Nephron progenitor cell (in vitro differentiated cells): ENCODE measurements around the gene VCP.
"Not testable (repeated sequence)": the region's sequence is repeated elsewhere in the genome, so short reads cannot be mapped to it uniquely, and the experiment has no call there.

Source experiments
- DNase-seq: peaks from one replicate; pipeline ENCODE4 v3.0.0; 2021
- H3K27ac Mint-ChIP-seq: 2 replicates; pipeline ENCODE4 v1.8.0; 2021; ENCODE audit warnings: mild to moderate bottlenecking, moderate library complexity, mixed read lengths
- H3K27me3 Mint-ChIP-seq: 2 replicates; pipeline ENCODE4 v1.8.0; 2021; ENCODE audit warnings: mild to moderate bottlenecking, low read depth, mixed read lengths; ENCODE audit not compliant: poor library complexity
- H3K36me3 Mint-ChIP-seq: 2 replicates; pipeline ENCODE4 v1.8.0; 2021; ENCODE audit warnings: low read depth, mixed read lengths
- H3K4me1 Mint-ChIP-seq: 2 replicates; pipeline ENCODE4 v1.8.0; 2021; ENCODE audit warnings: mixed read lengths
- H3K4me3 Mint-ChIP-seq: 2 replicates; pipeline ENCODE4 v1.8.0; 2021; ENCODE audit warnings: mild to moderate bottlenecking, moderate library complexity, mixed read lengths
- H3K9me3 Mint-ChIP-seq: 2 replicates; pipeline ENCODE4 v1.8.0; 2021; ENCODE audit warnings: mild to moderate bottlenecking, moderate library complexity, mixed read lengths
- CTCF ChIP-seq: fragments of 200-600 bp; sonication (generic); IDR thresholded peaks from 2 replicates; pipeline ENCODE4 v1.5.0; 2021; ENCODE audit warnings: antibody characterized with exemption

Gene VCP

GRCh38 chr9:35027860-35028259, 44.6 kb downstream of the VCP start:
- Mint-ChIP-seq H3K27me3 (no peaks in the 10 kb centered on the region), H3K27ac (no peak overlapping the region), H3K4me3 (no peak overlapping the region), H3K36me3 (peaks cover 55% of the 10 kb centered on the region), H3K4me1 (peaks cover 43% of the 10 kb centered on the region), H3K9me3 (peaks cover 20% of the 10 kb centered on the region)
- no peak for DNase-seq
- TF ChIP-seq CTCF: no peak

- Mint-ChIP-seq H3K36me3 (peaks cover 59% of the 10 kb centered on the region), H3K9me3 (peaks cover 20% of the 10 kb centered on the region), H3K4me1 (peaks cover 43% of the 10 kb centered on the region), H3K4me3 (no peak overlapping the region), H3K27me3 (no peaks in the 10 kb centered on the region), H3K27ac (peak overlapping the region; percentile 84)
- no peak for TF ChIP-seq CTCF
- no peak for DNase-seq
Observed at GRCh38 chr9:35027374-35027773, 45.1 kb downstream of the VCP start.

- Mint-ChIP-seq H3K27ac (peak overlapping the region; percentile 34), H3K27me3 (peaks cover 2% of the 10 kb centered on the region), H3K36me3 (peaks cover 61% of the 10 kb centered on the region), H3K4me1 (peaks cover 47% of the 10 kb centered on the region), H3K9me3 (peaks cover 20% of the 10 kb centered on the region), H3K4me3 (no peak overlapping the region)
- no peak for DNase-seq
- TF ChIP-seq CTCF: no peak
Observed at GRCh38 chr9:35026671-35027070, 45.8 kb downstream of the VCP start.

GRCh38 chr9:35023443-35023842, 49.0 kb downstream of the VCP start:
- peak overlapping the region; percentile 44 for H3K27ac Mint-ChIP-seq
- H3K27me3 Mint-ChIP-seq, H3K4me3 Mint-ChIP-seq, DNase-seq: not testable (repeated sequence)
- peaks cover 64% of the 10 kb centered on the region for H3K36me3 Mint-ChIP-seq
- H3K4me1 Mint-ChIP-seq: peaks cover 50% of the 10 kb centered on the region
- H3K9me3 Mint-ChIP-seq: peaks cover 26% of the 10 kb centered on the region

- Mint-ChIP-seq H3K9me3 (peaks cover 80% of the 10 kb centered on the region), H3K4me1 (peaks cover 8% of the 10 kb centered on the region), H3K27ac (no peak overlapping the region), H3K36me3 (peaks cover 78% of the 10 kb centered on the region), H3K4me3 (no peak overlapping the region), H3K27me3 (peaks cover 8% of the 10 kb centered on the region)
- DNase-seq: no peak
- no peak for TF ChIP-seq CTCF
Observed at GRCh38 chr9:35014517-35014916, 57.9 kb downstream of the VCP start.

- Mint-ChIP-seq H3K9me3 (peaks cover 59% of the 10 kb centered on the region), H3K27me3 (peaks cover 12% of the 10 kb centered on the region), H3K4me1 (peaks cover 8% of the 10 kb centered on the region), H3K36me3 (peaks cover 63% of the 10 kb centered on the region), H3K27ac (no peak overlapping the region), H3K4me3 (no peak overlapping the region)
- no peak for DNase-seq
- TF ChIP-seq CTCF: no peak
Observed at GRCh38 chr9:35010351-35010958, 62.0 kb downstream of the VCP start.
